Lower leg skin (tissue), 3 donors: ENCODE measurements around the gene C6orf89.

Experiments
- CTCF ChIP-seq, 3 donors: fragments of 450-650 bp; IDR thresholded peaks; one replicate each; pipeline ENCODE4 v1.5.1; 2016; ENCODE audit warnings: antibody characterized with exemption in 3 of 3, mild to moderate bottlenecking in 3 of 3, moderate library complexity in 2 of 3
- POLR2A ChIP-seq, 2 donors: fragments of 450-650 bp; IDR thresholded peaks; one replicate each; pipeline ENCODE4 v1.6.1; 2016 to 2017; ENCODE audit warnings: antibody characterized with exemption in 2 of 2, mild to moderate bottlenecking in 1 of 2, moderate library complexity in 1 of 2

- TF ChIP-seq CTCF (IDR thresholded peaks at IDR 0.05), result no peak
- no peak for TF ChIP-seq POLR2A (IDR thresholded peaks at IDR 0.05)
Observed at GRCh38 chr6:36927691-36928546, 42.2 kb downstream of the C6orf89 start.
